Measurements from ENCODE around the gene DCLK1.

DNA sequence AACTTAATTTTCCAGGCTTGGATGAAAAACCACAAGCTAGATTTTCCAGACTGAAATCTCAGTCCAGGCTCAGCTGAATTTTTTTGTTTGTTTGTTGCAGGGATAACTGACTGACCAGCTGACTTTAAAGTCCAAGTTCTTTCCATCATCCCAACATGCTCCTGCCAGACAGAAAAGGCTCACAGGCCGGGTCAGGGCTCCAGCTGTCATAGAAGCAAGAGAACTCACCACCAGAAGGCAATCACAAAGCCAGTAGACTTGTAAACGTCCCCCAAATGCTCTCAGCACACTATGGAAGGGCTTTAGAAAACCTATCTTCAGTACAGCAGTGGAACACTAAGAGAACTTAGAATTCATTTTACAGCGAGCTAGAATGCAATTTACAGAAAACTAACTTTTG, 25.5 kb downstream of the DCLK1 start:
- TF ChIP-seq POLR2A (IDR thresholded peaks at IDR 0.05; ENCODE audit: low read length) (no peak), GATA1 (IDR thresholded peaks at IDR 0.05; ENCODE audit: low read depth, low read length) (no peak)

Measured in erythroblast (primary cell).